GM18870 (cell line): ENCODE measurements around the gene CCT2.
"Not testable (repeated sequence)": the region's sequence is repeated elsewhere in the genome, so short reads cannot be mapped to it uniquely, and the experiment has no call there.

ENCODE experiments used
- ATAC-seq: cut with Tn5 transposase; IDR thresholded peaks from one replicate; pipeline ENCODE4 v1.9.1; 2021; ENCODE audit warnings: moderate library complexity; ENCODE audit not compliant: unreplicated experiment

Gene CCT2

GRCh38 chr12:69583203-69583602, 2.1 kb upstream of the CCT2 start:
- no peak for ATAC-seq

DNA sequence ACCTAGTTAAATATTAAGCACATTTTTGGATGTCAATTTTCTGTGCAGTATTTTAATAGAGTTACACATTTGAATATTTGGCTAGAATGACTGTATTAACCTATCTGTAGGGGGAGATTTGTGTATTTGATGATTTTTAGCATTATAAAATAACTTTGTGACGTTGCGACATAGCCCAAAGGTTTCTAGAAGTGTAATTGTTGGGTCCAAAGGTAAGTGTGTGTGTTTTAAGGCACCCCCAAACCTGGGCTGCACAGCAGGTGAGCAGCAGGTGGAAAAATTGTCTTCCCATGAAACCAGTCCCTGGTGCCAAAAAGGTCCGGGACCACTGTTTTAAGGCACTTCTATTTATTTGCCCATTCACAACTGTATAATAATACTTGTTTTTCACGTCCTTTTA, 3.3 kb downstream of the CCT2 start:
- no peak for ATAC-seq

- ATAC-seq, result no peak
These were observed 3.8 kb downstream of the CCT2 start for GRCh38 chr12:69589082-69589481.

DNA sequence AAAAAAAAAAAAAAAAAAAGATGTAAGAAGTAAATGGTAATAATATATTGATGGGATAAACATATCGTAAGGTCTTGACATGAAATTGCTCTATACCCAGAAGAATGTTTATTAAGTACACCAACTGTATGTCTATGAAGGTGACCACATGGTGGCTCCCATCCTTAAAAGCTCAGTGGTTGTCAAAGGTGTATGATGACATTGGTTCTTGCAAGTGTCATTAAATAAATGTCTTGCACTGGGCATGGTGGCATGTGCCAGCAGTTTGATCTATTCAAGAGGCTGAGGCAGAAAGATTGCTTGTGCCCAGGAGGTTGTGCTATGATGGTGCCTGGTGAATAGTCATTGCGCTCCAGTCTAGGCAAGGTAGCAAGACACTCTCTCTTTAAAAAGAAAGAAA, 10.4 kb downstream of the CCT2 start:
- ATAC-seq, result no peak

DNA sequence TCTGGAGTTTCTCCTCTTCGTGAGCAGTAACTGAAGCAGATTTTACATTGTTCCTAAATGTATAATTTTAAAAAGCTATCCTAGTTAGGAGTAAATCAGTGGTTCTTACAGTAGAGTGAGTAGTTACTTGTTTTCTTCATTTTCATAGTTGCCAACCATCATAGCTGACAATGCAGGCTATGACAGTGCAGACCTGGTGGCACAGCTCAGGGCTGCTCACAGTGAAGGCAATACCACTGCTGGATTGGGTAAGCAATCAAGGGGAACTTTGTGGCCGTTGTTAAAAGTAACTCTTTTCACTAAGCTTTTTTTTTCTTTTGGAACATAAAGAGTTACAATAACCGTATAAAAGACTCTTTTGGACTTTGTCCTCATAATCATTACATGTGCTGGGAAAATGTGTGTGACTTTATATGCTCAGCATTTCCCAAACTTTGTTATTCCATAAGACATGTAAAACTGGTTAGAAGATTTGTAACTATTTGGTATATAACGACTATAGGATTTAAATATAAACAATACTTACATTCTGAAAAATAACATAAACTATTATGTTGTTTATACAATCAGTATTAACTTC, 13.0 kb downstream of the CCT2 start:
- no peak for ATAC-seq

- no peak for ATAC-seq
These were observed 15.5 kb downstream of the CCT2 start for GRCh38 chr12:69600804-69601203.

DNA sequence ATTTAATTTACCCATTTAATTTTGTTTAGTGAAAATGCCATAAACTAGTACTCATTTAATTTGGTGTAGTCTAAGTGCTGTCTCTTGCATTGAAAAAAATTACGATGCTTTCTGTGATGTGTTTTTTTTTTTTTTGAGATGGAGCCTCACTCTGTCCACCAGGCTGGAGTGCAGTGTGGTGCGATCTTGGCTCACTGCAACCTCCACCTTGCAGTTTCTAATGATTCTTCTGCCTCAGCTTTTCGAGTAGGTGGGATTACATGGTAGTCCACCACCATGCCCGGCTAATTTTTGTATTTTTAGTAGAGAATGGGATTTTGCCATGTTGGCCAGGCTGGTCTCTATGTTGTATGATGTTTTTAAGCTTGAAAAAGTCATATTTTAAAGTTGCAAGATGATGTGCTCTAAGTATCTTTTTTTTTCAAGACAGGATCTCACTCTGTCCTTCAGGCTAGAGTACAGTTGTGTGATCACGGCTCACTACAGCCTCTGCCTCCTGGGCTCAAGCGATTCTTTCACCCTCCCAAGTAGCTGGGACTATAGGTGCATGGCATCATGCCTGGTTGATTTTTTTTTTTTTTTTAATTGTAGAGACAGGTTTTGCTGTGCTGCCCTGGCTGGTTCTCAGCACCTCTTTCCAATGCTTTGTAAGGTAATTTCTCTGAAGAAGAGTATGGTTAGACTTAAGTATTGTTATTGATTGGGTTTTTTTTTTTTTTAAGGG, 16.9 kb downstream of the CCT2 start:
- no peak for ATAC-seq

- no peak for ATAC-seq
These were observed 17.7 kb downstream of the CCT2 start for GRCh38 chr12:69602954-69603353.

DNA sequence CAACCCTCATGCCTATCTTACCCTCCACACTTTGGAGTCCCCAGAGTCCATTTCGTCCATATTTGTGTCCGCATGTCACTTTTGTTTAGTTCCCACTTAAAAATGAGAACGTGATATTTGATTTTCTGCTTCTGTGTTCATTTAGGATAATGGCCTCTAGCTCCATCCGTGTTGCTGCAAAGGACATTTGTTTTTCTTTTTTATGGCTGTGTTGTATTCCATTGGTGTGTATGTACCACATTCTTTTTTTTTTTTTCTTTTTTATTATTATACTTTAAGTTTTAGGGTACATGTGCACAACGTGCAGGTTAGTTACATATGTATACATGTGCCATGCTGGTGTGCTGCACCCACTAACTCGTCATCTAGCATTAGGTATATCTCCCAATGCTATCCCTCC, 18.3 kb downstream of the CCT2 start:
- not testable (repeated sequence) for ATAC-seq

DNA sequence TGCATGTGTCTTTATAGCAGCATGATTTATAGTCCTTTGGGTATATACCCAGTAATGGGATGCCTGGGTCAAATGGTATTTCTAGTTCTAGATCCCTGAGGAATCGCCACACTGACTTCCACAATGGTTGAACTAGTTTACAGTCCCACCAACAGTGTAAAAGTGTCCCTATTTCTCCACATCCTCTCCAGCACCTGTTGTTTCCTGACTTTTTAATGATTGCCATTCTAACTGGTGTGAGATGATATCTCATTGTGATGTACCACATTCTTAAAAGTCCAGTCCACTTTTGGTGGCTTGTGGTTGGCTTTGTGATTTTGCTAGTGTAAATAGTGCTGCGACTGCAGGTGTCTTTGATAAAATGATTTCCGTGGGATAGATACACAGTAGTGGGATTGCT, 19.0 kb downstream of the CCT2 start:
- not testable (repeated sequence) for ATAC-seq

- ATAC-seq, result no peak
These were observed 22.9 kb downstream of the CCT2 start for GRCh38 chr12:69608114-69608513.

GRCh38 chr12:69610126-69610525, 24.9 kb downstream of the CCT2 start:
- no peak for ATAC-seq

GRCh38 chr12:69610729-69611128, 25.5 kb downstream of the CCT2 start, which contains the start of gene LRRC10:
LRRC10 (minus strand) TSS chr12:69610907; CDS start chr12:69610838, 69 bp downstream.
- no peak for ATAC-seq

DNA sequence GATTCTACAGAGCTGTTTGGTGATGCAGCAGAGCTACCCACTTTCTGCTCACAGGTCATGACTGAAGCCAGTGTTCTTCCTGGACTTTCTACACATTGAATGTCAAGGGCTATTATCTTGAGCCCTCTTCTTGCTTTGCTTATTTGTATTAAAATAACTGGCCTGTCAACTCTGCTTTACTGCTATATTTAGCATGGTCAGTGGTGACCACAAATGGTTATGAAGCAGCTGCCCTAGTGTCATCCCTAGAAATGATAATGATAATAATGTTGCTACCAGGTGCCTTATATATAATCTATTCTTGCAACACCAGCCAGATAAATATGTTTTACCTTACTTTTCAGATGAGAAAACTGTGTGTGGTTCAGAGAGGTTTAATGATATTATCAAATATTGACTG, 28.1 kb downstream of the CCT2 start:
- no peak for ATAC-seq

- no peak for ATAC-seq
These were observed 30.8 kb downstream of the CCT2 start for GRCh38 chr12:69616025-69616424.

DNA sequence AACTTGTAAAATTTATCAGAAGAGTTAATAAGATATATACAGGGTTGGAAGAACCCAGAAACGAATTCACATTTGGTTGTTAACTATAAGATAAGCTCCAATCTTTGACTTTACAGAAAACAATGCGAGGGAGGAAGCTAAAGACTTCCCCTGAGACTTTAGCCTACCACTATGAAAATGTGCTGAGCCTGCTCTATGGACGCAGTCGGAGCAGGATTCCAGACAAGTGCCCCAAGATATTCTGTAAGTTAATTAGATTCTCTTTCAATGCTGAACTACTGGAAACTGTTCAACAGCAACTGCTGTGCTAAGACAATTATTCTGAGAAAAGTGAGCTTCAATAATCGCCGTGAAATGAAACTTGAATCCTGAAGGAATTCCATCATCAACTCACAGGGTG, 33.8 kb downstream of the CCT2 start:
- ATAC-seq, result no peak

DNA sequence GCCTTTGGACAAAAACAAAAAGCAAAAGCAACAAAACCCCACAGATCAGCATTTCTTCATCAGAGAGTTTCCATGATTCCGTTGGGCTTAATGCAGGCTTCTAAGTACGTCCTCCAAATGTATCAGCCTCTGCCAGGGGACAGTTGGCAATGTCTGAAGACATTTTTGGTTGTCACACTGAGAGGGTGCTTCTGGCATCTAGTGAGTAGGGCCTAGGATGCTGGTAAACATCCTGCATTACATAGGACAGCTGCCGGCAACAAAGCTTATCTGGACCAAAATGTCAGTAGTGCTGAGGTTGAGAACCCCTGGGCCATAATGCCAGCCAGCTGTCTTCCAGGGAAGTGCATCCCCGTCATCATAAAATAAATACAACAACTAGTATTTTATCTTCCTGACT, 34.8 kb downstream of the CCT2 start:
- ATAC-seq, result no peak

- no peak for ATAC-seq
These were observed 35.7 kb downstream of the CCT2 start for GRCh38 chr12:69620921-69621320.

DNA sequence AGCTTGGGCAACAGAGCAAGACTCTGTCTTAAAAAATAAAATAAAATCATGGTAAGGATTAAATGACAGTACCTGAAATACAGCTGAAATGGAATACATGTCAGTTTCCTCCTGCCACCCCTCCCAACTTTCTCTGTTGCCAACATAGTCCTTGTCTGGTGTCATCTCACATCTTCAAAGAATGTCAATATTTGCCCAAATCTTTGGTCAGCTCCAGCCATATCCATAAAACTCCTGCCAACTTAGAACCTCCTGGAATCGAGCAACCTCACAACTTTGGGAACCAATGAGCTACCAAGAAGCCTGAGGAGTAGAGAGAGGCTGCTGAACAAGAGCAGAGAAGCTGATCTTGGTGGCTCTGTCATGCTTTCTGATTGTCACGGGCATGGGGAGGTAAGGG, 36.3 kb downstream of the CCT2 start:
- ATAC-seq, result no peak

- no peak for ATAC-seq
These were observed 38.7 kb downstream of the CCT2 start for GRCh38 chr12:69623970-69624369.

GRCh38 chr12:69627501-69627900, 42.2 kb downstream of the CCT2 start:
- no peak for ATAC-seq

DNA sequence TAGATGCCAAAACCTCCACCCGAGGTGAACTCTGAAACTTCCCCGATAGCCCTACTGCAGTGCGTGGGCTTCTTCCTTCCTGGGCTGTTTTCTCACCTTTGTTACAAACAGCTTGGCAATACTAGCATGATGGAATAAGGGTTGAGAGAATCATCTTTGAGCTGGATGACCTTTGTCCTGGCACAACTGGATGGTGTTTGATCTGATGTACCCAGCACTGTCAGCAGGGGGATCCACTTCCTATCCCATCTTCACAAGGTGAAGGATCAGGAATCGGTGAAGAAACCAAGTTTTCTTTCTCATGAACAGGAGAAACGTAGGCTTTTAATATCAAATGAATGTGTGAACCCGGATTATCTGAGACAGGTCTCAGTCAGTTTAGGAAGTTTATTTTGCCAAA, 44.9 kb downstream of the CCT2 start:
- ATAC-seq, result no peak

GRCh38 chr12:69633061-69633460, 47.8 kb downstream of the CCT2 start:
- ATAC-seq, result no peak
